Measurements from ENCODE around the gene RAPGEF2. TPM values are rescaled to one million over a fixed set of nuclear protein-coding genes. Genes with fewer than 3 reads are reported as not detected.

The RAPGEF2 gene
- total and polyA plus RNA-seq, 2 of the 8 experiments (the other 6 are each of a cell fraction or from before 2014, with no cell fraction given) = 24.4 to 48.6 TPM

DNA sequence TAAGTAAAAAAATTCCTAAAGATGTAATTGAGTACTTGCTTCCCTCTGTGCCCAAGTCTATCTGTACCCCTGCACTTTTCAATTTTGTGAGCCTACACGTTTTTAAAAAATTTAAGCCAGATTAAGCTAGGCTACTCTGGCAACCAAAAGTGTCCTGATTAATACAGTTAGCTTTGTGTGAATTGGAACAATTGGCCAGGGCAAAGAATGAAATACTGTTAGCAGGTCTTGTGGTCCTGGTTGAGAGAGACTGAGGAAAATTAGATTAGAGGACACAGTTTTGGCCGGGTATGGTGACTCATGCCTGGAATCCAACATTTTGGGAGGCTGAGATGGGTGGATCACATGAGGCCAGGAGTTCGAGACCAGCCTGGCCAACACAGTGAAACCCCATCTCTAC lies 293.3 kb downstream of the RAPGEF2 start (continued):
- TF ChIP-seq HDAC6 (IDR thresholded peaks at IDR 0.05; ENCODE audit: low read depth, low read length) (no peak), GABPA (IDR thresholded peaks at IDR 0.05; ENCODE audit: borderline replicate concordance, insufficient read depth, low read length) (no peak), CHD2 (IDR thresholded peaks at IDR 0.05; ENCODE audit: low read length) (no peak)

Data from H1 (cell line).